KBM-7 (cell line): ENCODE measurements around the gene DNMT3A.

ENCODE experiments used
- DNase-seq: peaks from one replicate; pipeline ENCODE4 v3.0.0-alpha.2; 2015
- in situ Hi-C: fragments of 300-500 bp; cut with MboI; formaldehyde crosslinking; loops from 2 replicates; pipeline ENCODE4 v1.14.3; 2020; ENCODE audit warnings: low sequenced_read_pairs, low pct_unique_long_range_greater_than_20kb, mixed read lengths

DNMT3A gene

GRCh38 chr2:25374411-25374810 lies 32.7 kb upstream of the DNMT3A start:
- in situ Hi-C loops: no loop called here
- no peak for DNase-seq

DNA sequence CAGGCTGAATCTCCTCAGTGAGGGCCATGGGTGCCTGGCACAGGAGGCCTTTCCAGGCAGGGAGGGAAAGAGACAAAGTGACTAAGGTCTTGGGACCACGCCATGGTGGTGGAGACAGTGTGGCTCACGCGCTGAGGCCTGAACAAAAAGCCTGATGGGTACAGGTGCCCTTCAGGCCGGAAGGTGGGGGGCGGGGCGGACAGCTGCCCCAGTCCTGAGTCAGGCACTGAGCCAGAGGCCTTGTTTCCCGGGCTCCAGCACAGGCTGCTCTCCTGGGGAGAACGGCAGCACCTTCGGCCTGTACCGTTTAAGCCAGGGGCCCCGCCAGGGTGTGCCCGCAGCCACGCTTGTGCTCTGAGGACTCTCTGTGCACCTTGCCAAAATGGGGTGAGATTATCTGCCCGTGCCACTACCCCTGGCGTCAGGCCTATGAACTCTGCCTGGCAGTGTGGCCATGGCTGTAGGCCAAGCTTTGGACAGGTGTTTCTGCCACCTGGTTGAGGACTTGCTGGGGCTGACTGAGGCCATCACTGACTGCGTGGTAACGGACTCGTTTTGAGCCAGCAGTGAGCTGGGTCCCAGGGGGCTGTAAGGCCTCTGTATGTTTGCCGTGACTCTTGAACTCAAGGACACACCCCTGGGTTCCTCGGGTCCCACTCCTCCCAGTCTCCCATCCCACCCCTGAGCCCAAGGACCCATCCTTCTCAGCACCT lies 31.7 kb upstream of the DNMT3A start:
- no peak for DNase-seq
- in situ Hi-C loops: no loop called here

GRCh38 chr2:25372405-25373268 lies 30.9 kb upstream of the DNMT3A start:
- no peak for DNase-seq
- in situ Hi-C loops: no loop called here

DNA sequence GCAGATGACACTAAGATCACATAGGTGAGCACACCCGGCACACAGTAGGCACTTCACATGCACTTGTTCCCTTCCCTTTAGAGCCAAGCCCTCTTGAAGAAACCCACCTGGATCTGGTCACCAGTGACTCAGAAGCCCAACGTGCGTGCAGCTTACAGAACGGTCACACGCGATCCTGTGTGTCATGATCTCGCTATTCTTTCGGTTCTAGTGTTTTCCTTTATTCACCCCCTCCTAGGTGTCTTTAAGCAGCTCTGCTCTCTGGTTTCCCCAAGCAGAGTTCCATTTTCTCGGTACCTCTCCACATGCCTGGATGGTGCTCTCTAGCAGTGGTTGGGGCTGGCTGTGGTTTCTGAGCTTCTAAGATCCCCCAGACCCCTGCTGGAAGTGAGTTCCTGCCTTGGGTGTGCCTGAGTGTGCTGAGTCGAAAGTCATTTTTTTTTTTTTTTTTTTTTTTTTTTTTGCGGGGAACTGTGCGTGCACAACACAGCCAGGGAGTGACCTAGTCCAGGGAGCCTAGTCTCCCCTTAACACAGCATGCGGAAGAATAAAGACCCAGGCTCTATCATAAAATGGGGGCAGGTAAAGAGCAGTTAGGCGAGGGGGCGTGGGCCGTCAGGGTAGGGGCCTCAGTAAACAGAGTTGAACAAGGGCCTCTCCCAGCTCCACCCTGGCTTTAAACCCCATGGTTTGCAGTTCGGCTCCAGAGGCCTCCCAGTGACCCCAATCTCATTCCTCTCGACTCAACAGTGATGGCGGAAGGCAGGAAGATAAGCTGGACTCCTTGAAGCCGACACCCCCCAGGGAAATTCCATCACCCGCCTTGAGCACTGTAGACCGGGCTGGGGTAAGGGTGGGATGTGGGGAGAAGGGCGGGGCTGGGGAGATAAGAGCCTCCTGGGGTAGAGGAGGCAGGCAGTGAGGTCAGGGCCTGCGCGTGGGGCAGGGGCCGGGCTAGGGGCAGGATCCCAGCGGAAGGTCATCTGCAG lies 29.8 kb upstream of the DNMT3A start:
- in situ Hi-C loops: no loop called here
- no peak for DNase-seq

DNA sequence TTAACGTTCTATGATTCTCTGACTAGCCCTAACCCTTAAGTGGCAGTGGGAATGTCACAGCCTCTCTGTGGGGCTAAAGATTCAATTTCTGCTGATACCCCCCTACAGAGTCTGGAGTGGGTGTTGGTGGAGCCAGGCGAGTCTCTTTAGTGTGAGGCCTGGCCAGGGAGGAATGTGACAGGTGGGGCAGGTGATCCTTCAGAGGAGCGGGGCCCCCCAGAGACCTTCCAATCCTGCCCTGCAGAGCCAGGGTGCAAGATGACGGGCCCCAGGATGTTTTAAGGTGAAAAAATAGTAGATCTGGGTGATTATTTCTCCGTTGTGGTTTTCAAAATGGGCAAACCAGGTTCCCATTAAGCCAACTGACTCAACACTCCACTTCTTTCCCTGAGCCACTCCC lies 28.2 kb upstream of the DNMT3A start:
- in situ Hi-C loops: no loop called here

GRCh38 chr2:25369439-25369838 lies 27.7 kb upstream of the DNMT3A start:
- in situ Hi-C loops: no loop called here
- DNase-seq: no peak

More for the DNA sequence above, 28.2 kb upstream of the DNMT3A start:
- DNase-seq: no peak

DNA sequence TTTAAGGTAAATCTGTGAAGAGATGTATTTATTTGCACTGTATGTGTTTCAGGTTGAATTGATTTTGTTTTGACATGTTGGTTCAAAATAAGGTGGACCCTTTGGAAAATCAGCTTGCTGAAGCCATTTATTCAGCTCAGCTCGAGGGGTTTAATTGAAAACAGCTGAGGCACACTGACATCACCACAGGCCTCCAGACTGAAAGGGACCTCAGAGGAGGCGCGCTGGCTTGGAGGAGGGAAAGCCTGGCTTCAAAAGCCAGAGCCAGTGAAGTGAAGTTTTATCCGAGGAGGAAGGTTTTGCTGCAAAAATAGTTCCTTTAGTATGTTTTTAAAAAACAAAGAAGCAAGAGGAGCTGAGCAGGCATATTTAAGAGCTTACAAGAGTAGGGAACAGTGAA lies 26.9 kb upstream of the DNMT3A start:
- DNase-seq: no peak
- in situ Hi-C loops: no loop called here

- in situ Hi-C loops: no loop called here
- no peak for DNase-seq
Observed at GRCh38 chr2:25367296-25367695, 25.6 kb upstream of the DNMT3A start.

DNA sequence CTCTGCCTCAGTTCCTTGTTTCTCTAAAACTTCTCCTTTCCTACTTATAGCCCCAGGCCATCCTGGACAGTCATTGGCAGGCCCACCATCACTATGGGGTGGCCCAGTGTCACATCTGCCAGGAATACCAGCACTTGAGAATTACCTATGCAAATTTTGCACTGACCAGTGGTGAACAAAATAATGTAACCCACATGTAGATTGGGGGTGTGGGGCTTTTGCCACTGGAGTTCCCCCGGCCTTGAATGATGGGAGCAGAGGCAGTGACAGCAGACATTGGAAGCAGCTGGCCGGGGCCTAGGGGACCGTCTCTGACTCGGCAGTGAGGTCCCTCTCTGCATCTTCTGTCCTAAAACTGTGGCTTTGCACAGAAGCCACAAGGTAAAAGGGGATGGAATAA lies 24.9 kb upstream of the DNMT3A start:
- no peak for DNase-seq
- in situ Hi-C loops: no loop called here

DNA sequence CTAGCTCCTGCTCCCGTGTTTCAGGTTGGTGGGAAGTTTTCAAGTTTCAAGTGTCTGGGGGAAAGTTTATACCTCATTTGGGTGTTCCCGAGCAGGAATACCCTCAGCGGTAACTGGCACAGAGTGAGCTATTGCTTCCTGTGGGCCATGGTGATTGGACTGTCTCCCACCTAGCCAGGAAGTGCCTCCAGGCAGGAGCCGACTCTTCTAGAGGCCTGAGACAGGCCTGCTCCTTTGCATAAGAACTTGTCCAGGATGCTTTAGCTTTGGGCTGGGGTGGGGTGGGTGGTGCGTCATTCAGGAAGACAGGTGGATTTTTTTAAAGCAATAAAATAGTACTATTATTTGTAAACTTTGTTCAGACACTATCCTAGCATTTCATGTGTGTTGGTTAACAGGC lies 23.5 kb upstream of the DNMT3A start:
- in situ Hi-C loops: no loop called here
- no peak for DNase-seq

DNA sequence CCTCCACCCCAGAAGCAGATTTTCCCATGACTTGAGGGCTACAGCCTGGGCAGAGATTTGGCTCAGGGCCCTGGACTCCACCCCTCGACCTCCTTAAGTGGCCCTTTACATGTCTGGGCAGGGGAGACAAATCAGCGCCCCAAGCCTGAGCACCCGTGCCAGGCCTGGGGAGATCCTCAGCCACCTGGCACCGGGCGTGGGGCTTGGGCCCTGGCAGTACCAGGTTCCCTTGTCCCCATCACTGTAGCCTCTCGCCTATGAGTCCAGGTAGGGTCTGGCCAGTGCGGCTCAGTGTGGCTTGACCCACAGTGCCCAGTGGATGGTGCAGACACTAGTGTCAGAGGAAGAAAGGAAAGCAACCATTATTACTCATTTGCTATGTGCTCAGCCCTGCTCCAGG lies 22.0 kb upstream of the DNMT3A start:
- no peak for DNase-seq
- in situ Hi-C loops: no loop called here

DNA sequence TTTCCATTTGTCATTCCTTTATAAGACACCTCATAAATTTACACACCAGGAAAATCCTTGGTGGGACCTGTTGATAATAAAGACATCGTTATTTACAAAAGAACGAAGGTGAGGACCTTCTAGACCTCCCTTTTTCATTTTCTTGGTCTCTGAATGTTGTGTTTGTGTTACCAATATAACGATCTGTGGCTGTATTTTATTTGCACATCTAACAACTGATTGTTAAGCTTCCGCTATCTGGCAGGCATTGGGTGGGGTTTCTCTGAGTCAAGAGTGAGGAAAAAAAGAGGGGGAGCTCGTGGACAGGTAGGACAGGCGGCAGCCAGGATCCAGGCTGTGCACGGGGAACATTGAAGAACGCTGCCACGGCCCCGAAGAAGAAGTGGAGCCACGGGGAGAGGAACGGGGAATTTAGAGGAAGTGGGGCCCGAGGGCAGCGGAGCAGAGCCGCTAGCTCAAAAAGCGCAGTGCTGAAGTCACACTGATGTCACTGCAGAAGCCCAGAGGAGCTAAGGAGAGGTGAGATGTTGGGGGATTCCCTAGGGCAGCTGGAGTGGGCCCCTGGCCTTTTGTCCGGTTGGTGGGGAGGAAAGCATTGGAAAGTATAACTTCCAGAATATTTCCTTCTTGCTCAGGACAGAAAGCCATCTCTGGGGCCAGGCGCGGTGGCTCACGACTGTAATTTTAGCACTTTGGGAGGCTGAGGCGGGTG lies 20.9 kb upstream of the DNMT3A start:
- peak; percentile 82 for DNase-seq
- in situ Hi-C loops: no loop called here

DNA sequence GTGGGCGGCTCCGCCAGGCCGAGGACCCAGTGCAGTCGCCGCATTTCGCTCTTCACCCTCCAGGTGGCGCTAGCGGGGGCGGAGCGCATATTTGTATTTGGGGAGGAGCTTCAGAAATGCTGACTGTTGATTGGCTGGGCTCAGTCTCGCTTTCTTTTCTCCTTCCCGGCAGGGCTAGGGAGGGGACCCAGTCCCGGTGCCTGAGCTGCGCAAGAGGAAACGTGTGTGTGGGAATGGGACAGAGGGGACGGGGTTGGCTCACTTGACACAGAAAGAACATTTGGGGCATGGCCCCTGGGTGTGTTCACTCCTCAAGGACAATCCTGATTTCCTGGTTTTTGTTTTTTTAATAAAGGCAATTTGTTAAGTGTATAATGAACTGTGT lies 20.3 kb upstream of the DNMT3A start:
- in situ Hi-C loops: no loop called here
- DNase-seq: peak; percentile 97

- in situ Hi-C loops: no loop called here
- DNase-seq: no peak
Observed at GRCh38 chr2:25361261-25362048, 19.7 kb upstream of the DNMT3A start.

DNA sequence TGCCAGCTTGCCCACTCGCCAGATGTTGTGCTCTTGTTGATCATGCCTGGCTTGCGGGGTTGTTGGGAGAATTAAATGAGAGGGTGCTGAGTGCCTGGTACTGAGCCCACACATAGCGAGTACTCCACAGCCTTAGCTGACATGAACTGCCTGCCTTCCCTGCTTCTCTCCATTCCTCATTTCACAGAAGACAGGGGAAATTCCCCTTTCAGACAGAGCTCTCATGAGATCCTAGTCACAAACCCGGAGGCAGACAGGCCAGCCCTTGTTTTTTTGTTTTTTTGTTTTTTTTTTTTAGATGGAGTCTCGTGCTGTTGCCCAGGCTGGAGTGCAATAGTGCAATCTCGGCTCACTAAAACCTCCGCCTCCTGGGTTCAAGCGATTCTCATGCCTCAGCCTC lies 17.1 kb upstream of the DNMT3A start:
- in situ Hi-C loops: no loop called here
- no peak for DNase-seq

DNA sequence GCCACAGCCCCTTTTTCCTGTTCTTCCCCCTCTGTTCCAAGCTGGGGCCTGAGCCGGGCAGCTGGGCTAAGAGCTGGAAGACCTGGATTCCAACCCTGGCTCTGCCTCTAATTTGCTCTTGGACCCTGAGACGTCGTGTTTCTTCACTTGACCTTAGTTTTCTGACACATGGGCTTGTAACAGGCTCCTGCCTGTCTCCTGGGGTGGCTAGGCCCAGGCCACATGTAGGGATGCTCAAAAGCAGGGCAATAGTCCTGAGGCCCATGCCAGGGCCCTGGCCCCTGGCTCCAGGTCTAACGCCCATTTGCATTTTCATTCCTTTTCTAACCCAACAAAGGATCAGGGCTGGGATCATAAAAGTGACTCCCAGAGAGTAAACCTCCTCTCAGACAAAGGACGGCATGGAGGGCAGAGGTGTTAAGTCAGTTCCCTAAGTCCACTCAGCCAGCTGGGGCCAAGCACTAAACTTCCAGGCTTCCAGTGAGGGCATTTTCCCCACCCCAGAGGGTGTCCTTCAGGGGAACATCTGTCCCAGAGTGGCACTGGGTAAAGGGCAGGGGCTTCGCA lies 16.6 kb upstream of the DNMT3A start:
- no peak for DNase-seq
- in situ Hi-C loops: no loop called here

- in situ Hi-C loops: no loop called here
- DNase-seq: no peak
Observed at GRCh38 chr2:25356088-25356487, 14.4 kb upstream of the DNMT3A start.

DNA sequence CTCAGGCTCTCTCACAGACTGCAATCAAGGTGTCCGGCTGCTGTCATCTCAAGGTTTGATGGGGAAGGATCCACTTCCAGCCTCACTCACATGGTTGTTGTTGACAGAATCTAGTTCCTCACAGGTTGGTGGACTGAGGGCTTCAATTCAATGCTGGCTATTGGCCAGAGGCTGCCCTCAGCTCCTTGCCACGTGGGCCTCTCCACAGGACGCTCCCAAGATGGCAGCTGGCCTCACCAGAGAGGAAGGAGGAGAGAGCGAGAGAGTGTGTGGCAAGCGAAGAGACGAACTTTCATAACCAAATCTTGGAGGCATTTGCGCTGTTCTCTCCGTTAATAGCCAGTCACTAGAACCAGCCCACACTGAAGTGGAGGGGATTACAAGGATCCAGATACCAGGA lies 13.5 kb upstream of the DNMT3A start:
- DNase-seq: no peak
- in situ Hi-C loops: no loop called here
